Epithelial cell of proximal tubule (primary cell): ENCODE data around the gene MUC4. TPM values are rescaled to one million over a fixed set of nuclear protein-coding genes. Genes with fewer than 3 reads are reported as not detected.
"Not testable (repeated sequence)": the region's sequence is repeated elsewhere in the genome, so short reads cannot be mapped to it uniquely, and the experiment has no call there.

ENCODE experiments used
- DNase-seq: peaks from one replicate; pipeline ENCODE4 v3.0.0-alpha.2; 2011; ENCODE audit warnings: low read depth
- H3K4me3 ChIP-seq: 2 replicates; pipeline ENCODE4 v1.5.1; 2011; ENCODE audit warnings: low read depth, mild to moderate bottlenecking, low read length
- total RNA-seq: library from RNA; depleted of rRNA; stranded (reverse); fragments of >200 nt; gene quantifications from 2 replicates; pipeline ENCODE4 v1.2.3, GENCODE V29; 2015
- TF ChIP-seq, protein P1 (sequence below): conservative IDR thresholded peaks from 2 replicates; pipeline ENCODE4 v1.5.1; 2012; ENCODE audit warnings: low read depth, mild to moderate bottlenecking, low read length

MUC4 gene
- total RNA-seq, 1 donor from 2014 or later, result 0.52 TPM

DNA sequence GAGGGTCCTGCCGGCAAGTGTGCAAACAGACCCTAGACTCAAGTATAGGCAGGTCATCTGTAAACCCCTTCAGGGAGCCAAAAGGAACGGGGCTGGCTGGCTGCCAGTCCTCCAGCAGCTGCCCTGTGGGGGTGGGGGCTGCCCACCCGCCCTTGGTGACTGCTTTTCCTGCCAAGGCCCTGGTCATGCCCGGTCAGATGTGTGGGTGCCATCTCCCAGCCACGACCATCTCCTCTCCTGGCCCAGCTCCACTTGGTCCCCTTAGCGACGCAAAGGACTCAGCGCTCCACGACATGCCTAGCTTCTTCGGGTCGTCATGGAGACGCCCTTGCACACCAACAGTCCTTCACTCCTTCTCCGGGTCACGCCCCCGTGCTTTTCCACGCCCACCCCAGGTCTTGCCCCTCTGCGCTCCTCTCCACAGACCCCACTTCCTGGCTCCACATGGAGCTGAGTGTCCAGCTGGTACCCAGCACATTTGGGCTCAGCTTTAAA, 2.4 kb downstream of the MUC4 start:
- no peak overlapping the region for H3K4me3 ChIP-seq
- TF ChIP-seq, protein P1, sequence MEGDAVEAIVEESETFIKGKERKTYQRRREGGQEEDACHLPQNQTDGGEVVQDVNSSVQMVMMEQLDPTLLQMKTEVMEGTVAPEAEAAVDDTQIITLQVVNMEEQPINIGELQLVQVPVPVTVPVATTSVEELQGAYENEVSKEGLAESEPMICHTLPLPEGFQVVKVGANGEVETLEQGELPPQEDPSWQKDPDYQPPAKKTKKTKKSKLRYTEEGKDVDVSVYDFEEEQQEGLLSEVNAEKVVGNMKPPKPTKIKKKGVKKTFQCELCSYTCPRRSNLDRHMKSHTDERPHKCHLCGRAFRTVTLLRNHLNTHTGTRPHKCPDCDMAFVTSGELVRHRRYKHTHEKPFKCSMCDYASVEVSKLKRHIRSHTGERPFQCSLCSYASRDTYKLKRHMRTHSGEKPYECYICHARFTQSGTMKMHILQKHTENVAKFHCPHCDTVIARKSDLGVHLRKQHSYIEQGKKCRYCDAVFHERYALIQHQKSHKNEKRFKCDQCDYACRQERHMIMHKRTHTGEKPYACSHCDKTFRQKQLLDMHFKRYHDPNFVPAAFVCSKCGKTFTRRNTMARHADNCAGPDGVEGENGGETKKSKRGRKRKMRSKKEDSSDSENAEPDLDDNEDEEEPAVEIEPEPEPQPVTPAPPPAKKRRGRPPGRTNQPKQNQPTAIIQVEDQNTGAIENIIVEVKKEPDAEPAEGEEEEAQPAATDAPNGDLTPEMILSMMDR, result no peak
- DNase-seq, result no peak

DNA sequence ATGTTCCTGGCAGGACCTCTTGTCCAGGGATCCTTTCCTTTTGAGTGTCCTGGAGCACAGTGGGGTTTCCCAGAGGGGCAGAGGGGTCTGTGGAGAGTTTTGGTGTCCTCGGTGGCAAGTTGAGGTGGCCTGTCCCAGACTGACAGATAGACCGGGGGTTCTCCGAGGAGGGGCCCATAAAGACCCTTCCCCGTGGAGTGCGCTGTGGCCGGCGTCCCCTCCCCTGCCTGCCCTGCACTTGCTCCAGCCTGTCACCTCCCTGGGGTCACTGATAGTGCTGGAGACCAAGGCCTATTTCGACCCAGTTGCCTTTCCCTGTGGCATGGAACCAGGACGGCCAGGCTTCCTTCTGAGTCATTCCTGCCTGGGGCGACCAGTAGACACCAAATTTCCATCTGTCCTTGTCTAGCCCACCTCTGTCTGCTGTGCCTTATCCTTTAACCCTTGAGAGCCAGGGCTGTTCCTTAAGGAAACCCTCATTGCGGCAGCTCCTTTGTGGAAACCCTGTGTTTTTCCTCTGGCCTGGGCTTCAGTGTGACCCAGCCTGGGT, 2.9 kb downstream of the MUC4 start:
- H3K4me3 ChIP-seq, result no peak overlapping the region
- no peak for DNase-seq
- TF ChIP-seq, protein P1, result no peak

DNA sequence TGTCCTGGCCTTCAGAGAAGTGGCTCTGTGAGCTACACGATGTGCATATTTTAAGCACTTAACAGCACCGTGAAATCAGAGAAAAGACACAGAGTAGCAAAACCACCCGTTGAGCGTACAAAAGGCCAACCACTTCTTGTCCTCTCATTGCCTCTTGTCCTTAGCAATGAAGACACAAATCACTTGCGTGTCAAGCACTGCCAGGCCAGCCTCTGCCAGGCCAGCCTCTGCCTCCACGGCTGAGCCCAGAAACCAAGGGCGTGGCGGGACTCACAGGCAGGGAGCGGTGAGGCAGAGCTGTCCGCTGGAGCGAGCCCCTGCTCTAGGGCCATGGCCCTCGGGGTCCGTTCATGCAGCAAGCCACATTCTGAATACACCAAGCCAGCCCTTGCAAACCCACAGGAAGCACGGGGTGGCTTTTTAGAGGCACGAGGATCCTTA, 4.0 kb downstream of the MUC4 start:
- H3K4me3 ChIP-seq, result no peak overlapping the region
- no peak for DNase-seq
- TF ChIP-seq, protein P1, result no peak

DNA sequence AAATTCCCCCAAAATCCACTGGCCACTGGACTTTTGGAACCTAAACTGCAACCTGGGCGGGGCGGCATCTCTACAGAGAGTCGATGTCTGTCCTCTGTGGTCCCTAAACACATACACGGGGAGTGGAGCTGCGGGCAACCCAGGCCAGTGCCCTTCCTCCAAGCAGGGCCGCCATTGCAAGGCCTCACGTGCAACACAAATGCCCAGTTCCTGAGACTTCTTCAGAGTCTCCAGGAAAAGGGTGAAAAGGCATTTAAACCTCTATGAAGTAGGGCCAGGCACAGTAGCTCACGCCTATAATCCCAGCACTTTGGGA, 4.9 kb downstream of the MUC4 start:
- H3K4me3 ChIP-seq, result no peak overlapping the region
- no peak for DNase-seq
- TF ChIP-seq, protein P1, result no peak

DNA sequence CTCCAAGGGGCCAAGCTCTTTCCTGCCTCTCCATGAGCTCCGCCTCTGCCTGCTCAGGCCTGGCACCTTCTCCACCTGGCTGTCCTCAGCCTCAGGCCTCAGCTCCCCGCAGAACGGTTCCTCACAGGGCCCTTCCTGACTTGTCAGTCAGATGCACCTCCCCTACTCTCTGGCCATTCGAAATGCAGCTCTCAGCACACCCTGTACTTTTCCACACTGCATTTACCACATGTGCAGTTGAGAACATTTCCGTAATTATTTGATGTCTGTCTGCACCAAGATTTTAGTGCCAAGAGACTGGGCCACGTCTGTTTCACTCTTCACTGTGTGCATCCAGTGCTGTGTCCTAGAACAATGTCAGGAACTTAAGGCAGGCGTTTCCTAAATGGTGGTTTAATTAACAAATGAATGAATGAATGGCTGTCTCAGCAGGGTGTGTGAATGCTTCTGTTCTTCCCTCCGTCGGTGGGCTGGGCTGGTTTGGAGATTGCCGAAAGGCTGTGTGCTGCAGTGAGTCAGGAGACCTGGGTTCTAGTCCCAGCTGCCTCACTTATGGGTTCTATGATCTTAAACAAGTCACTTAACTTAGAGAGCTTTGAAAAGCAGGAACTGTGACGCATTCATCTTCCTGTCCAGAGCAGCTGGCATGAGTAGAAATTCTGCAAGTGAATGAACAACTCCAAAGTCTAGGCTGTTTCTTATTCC, 5.4 kb downstream of the MUC4 start:
- no peak overlapping the region for H3K4me3 ChIP-seq
- no peak for DNase-seq
- TF ChIP-seq, protein P1, result no peak

DNA sequence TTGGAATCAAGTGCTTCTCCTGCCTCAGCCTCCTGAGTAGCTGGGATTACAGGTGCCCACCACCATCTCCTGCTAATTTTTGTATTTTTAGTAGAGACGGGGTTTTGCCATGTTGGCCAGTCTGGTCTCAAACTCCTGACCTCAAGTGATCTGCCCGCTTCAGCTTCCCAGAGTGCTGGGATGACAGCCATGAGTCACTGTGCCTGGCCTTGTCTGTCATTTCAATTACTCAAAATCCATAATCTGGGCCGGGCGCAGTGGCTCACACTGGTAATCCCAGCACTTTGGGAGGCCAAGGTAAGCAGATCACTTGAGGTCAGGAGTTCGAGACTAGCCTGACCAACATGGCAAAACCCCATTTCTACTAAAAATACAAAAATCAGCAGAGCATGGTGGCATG, 6.1 kb downstream of the MUC4 start:
- DNase-seq, H3K4me3 ChIP-seq: not testable (repeated sequence)

DNA sequence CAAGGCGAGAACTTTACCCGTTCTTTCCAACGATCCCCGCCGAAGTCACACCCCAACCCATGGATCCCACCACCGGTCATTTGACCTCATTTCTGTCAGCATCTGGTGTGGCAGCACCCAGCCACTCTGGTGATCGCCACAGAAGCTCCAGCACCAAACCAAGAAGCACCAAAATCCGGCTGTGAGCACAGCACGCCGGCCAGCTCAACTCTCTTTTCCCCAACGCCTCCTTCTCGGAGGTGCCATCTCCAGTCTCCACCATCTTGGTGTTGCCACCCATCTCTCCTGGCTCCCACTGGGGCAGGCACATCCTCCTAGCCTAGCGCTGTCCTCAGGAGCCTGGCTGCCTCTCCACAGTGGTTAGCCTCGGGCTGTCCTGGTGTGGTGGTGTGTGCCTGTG, 6.5 kb downstream of the MUC4 start:
- TF ChIP-seq, protein P1, result no peak
- DNase-seq, result no peak
- no peak overlapping the region for H3K4me3 ChIP-seq
